ENCODE measurements around the gene KRTAP12-3. TPM values are rescaled to one million over a fixed set of nuclear protein-coding genes. Genes with fewer than 3 reads are reported as not detected.

Gene KRTAP12-3
- total RNA-seq, 4 donors from 2014 or later, result not detected

GRCh38 chr21:44649521-44650100 lies 8.1 kb upstream of the KRTAP12-3 start:
- Histone ChIP-seq H3K27ac (no peak overlapping the region), H3K9me3 (peaks cover 0 to 23% (median 4%) of the 10 kb centered on the region in 4 donors), H3K27me3 (no peaks in the 10 kb centered on the region), H3K4me3 (no peak overlapping the region), H3K4me1 (no peaks in the 10 kb centered on the region), H3K36me3 (no peaks in the 10 kb centered on the region)
- WGBS, 2 donors, result 68 to 76% methylated on average over 15 to 18 of the region's 18 CpGs
- TF ChIP-seq, protein P1, sequence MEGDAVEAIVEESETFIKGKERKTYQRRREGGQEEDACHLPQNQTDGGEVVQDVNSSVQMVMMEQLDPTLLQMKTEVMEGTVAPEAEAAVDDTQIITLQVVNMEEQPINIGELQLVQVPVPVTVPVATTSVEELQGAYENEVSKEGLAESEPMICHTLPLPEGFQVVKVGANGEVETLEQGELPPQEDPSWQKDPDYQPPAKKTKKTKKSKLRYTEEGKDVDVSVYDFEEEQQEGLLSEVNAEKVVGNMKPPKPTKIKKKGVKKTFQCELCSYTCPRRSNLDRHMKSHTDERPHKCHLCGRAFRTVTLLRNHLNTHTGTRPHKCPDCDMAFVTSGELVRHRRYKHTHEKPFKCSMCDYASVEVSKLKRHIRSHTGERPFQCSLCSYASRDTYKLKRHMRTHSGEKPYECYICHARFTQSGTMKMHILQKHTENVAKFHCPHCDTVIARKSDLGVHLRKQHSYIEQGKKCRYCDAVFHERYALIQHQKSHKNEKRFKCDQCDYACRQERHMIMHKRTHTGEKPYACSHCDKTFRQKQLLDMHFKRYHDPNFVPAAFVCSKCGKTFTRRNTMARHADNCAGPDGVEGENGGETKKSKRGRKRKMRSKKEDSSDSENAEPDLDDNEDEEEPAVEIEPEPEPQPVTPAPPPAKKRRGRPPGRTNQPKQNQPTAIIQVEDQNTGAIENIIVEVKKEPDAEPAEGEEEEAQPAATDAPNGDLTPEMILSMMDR (IDR thresholded peaks at IDR 0.05), result no peak
- TF ChIP-seq POLR2A (IDR thresholded peaks at IDR 0.05), result no peak
- TF ChIP-seq EP300 (IDR thresholded peaks at IDR 0.05), result no peak
- DNase-seq (ENCODE audit: low spot score in 2 of 2), result no peak

GRCh38 chr21:44650265-44650972 lies 7.3 kb upstream of the KRTAP12-3 start:
- no peaks in the 10 kb centered on the region for H3K4me1 ChIP-seq
- H3K27ac ChIP-seq, result no peak overlapping the region
- no peak overlapping the region for H3K4me3 ChIP-seq
- no peaks in the 10 kb centered on the region for H3K36me3 ChIP-seq
- TF ChIP-seq POLR2A (IDR thresholded peaks at IDR 0.05) (no peak), EP300 (IDR thresholded peaks at IDR 0.05) (no peak)
- TF ChIP-seq, protein P1 (IDR thresholded peaks at IDR 0.05), result no peak
- no peaks in the 10 kb centered on the region for H3K27me3 ChIP-seq
- peaks cover 0 to 15% (median under 1%) of the 10 kb centered on the region in 4 donors for H3K9me3 ChIP-seq
- no peak for DNase-seq (ENCODE audit: low spot score in 2 of 2)
- 87 to 91% methylated on average over 20 of the region's 20 CpGs for WGBS, 2 donors

- no peak overlapping the region for H3K27ac ChIP-seq
- H3K27me3 ChIP-seq, result no peaks in the 10 kb centered on the region
- no peak for DNase-seq (ENCODE audit: low spot score in 2 of 2)
- TF ChIP-seq, protein P1 (IDR thresholded peaks at IDR 0.05), result no peak
- TF ChIP-seq EP300 (IDR thresholded peaks at IDR 0.05), result no peak
- no peak for TF ChIP-seq POLR2A (IDR thresholded peaks at IDR 0.05)
- 80 to 94% methylated on average over 11 to 12 of the region's 12 CpGs for WGBS, 2 donors
- H3K4me3 ChIP-seq, result no peak overlapping the region
- H3K9me3 ChIP-seq, result peaks cover 0 to 15% (median 0%) of the 10 kb centered on the region in 4 donors
- no peaks in the 10 kb centered on the region for H3K4me1 ChIP-seq
- no peaks in the 10 kb centered on the region for H3K36me3 ChIP-seq
Measured at GRCh38 chr21:44650973-44651675, 6.6 kb upstream of the KRTAP12-3 start.

GRCh38 chr21:44653123-44653522 lies 4.6 kb upstream of the KRTAP12-3 start:
- TF ChIP-seq POLR2A (IDR thresholded peaks at IDR 0.05) (no peak), EP300 (IDR thresholded peaks at IDR 0.05) (no peak)
- TF ChIP-seq, protein P1 (IDR thresholded peaks at IDR 0.05), result no peak
- 69% methylated on average over 14 of the region's 14 CpGs for WGBS, 2 donors
- Histone ChIP-seq H3K9me3 (peaks cover 0 to 35% (median 0%) of the 10 kb centered on the region in 4 donors), H3K27me3 (no peaks in the 10 kb centered on the region), H3K4me3 (no peak overlapping the region), H3K36me3 (no peaks in the 10 kb centered on the region), H3K27ac (no peak overlapping the region), H3K4me1 (no peaks in the 10 kb centered on the region)
- no peak for DNase-seq (ENCODE audit: low spot score in 2 of 2)

All from tibial nerve (tissue), 4 donors.